OCI-LY1 (cell line): ENCODE results near the gene AHCYL1.

Source experiments
- H2AFZ ChIP-seq: fragments of 200-600 bp; sonication (generic), shearing (Covaris generic); 2 replicates; pipeline ENCODE4 v1.6.0; 2014; ENCODE audit warnings: antibody characterized with exemption, mild to moderate bottlenecking, low read length
- H3F3A ChIP-seq: fragments of 200-600 bp; sonication (generic), shearing (Covaris generic); 2 replicates; pipeline ENCODE4 v1.6.0; 2014; ENCODE audit warnings: mild to moderate bottlenecking, antibody characterized with exemption, low read length, moderate library complexity; ENCODE audit not compliant: insufficient read depth
- H3K27ac ChIP-seq: fragments of 200-600 bp; sonication (generic); 2 replicates; pipeline ENCODE4 v1.5.1; 2014; ENCODE audit warnings: low read length, mixed run types, mild to moderate bottlenecking, low read depth; ENCODE audit not compliant: poor library complexity, severe bottlenecking
- H3K27me3 ChIP-seq: fragments of 200-600 bp; sonication (generic); 2 replicates; pipeline ENCODE4 v1.6.0; 2014; ENCODE audit warnings: antibody characterized with exemption, mild to moderate bottlenecking, low read length, moderate library complexity; ENCODE audit not compliant: insufficient read depth
- H3K36me3 ChIP-seq: fragments of 200-600 bp; sonication (generic); 2 replicates; pipeline ENCODE4 v1.6.1; 2014; ENCODE audit warnings: mild to moderate bottlenecking, antibody characterized with exemption, low read length, moderate library complexity, mixed read lengths; ENCODE audit not compliant: insufficient read depth
- H3K4me1 ChIP-seq: fragments of 200-600 bp; sonication (generic); 2 replicates; pipeline ENCODE4 v1.5.1; 2014; ENCODE audit warnings: mild to moderate bottlenecking, low read length, moderate library complexity; ENCODE audit not compliant: insufficient read depth, severe bottlenecking
- H3K4me2 ChIP-seq: fragments of 200-600 bp; sonication (generic), shearing (Covaris generic); 2 replicates; pipeline ENCODE4 v1.6.1; 2014; ENCODE audit warnings: low read length
- H3K4me3 ChIP-seq: fragments of 200-600 bp; sonication (generic); 2 replicates; pipeline ENCODE4 v1.5.1; 2014; ENCODE audit warnings: low read length, low read depth, mild to moderate bottlenecking, mixed read lengths; ENCODE audit not compliant: poor library complexity, severe bottlenecking
- H3K79me2 ChIP-seq: fragments of 200-600 bp; shearing (Covaris generic); 2 replicates; pipeline ENCODE4 v1.6.1; 2016; ENCODE audit warnings: mixed run types, low read length, mixed read lengths; ENCODE audit not compliant: insufficient read depth
- H3K9ac ChIP-seq: fragments of 200-600 bp; sonication (generic), shearing (Covaris generic); 2 replicates; pipeline ENCODE4 v1.6.1; 2014; ENCODE audit warnings: mild to moderate bottlenecking, low read length, mixed read lengths
- H3K9me2 ChIP-seq: fragments of 200-600 bp; sonication (generic), shearing (Covaris generic); 2 replicates; pipeline ENCODE4 v1.6.1; 2014; ENCODE audit warnings: low read depth, mild to moderate bottlenecking, low read length, mixed read lengths
- H3K9me3 ChIP-seq: fragments of 200-600 bp; shearing (Covaris generic); 2 replicates; pipeline ENCODE4 v1.6.1; 2014; ENCODE audit warnings: low read length, mixed read lengths
- H4K20me1 ChIP-seq: fragments of 200-600 bp; sonication (generic), shearing (Covaris generic); 2 replicates; pipeline ENCODE4 v1.6.0; 2016; ENCODE audit warnings: mild to moderate bottlenecking, low read length; ENCODE audit not compliant: insufficient read depth
- EZH2 ChIP-seq: fragments of 200-600 bp; sonication (generic), shearing (Covaris generic); IDR thresholded peaks from 2 replicates; pipeline ENCODE4 v1.8.0; 2017; ENCODE audit warnings: borderline replicate concordance, mixed run types, mild to moderate bottlenecking, antibody characterized with exemption, low read length, moderate library complexity, mixed read lengths
- TF ChIP-seq, protein P1 (sequence below): fragments of 200-600 bp; sonication (generic), shearing (Covaris generic); IDR thresholded peaks from 2 replicates; pipeline ENCODE4 v1.5.1; 2017; ENCODE audit warnings: mild to moderate bottlenecking, antibody characterized with exemption, low read length, moderate library complexity, mixed read lengths

The AHCYL1 gene

DNA sequence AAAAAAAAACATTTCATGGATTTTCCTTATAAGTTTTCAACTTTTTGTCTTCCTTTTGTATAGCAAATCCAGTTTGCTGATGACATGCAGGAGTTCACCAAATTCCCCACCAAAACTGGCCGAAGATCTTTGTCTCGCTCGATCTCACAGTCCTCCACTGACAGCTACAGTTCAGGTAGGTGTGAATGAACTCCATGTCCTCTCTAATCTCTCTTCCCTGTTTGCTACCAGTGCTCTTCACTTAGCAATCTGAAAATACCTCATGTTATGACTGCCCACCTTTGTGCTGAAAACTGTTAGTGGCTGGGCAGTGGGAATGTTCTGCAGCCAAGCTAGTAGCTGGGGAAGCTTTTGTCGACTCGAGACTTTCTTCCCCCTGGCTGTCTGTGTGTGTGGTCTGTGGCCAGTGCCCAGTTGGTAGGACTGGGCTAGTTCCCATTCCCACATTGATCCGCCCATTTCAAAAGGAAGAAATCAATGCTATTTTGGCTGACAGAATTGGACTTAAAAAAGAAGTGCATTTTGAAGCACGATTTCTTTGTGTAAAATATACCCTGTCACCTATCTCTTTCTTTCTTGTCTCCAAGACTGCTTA lies 24.5 kb downstream of the AHCYL1 start:
- H3K9ac ChIP-seq: no peak overlapping the region
- no peak overlapping the region for H3K4me2 ChIP-seq
- peaks cover 44% of the 10 kb centered on the region for H3K4me1 ChIP-seq
- no peaks in the 10 kb centered on the region for H3K27me3 ChIP-seq
- peaks cover 43% of the 10 kb centered on the region; the same call in 1 of the 2 replicates for H3K36me3 ChIP-seq
- no peak overlapping the region for H3K27ac ChIP-seq
- no peaks in the 10 kb centered on the region for H3K9me3 ChIP-seq
- no peaks in the 10 kb centered on the region for H3F3A ChIP-seq
- no peak overlapping the region for H3K4me3 ChIP-seq
- TF ChIP-seq, protein P1, sequence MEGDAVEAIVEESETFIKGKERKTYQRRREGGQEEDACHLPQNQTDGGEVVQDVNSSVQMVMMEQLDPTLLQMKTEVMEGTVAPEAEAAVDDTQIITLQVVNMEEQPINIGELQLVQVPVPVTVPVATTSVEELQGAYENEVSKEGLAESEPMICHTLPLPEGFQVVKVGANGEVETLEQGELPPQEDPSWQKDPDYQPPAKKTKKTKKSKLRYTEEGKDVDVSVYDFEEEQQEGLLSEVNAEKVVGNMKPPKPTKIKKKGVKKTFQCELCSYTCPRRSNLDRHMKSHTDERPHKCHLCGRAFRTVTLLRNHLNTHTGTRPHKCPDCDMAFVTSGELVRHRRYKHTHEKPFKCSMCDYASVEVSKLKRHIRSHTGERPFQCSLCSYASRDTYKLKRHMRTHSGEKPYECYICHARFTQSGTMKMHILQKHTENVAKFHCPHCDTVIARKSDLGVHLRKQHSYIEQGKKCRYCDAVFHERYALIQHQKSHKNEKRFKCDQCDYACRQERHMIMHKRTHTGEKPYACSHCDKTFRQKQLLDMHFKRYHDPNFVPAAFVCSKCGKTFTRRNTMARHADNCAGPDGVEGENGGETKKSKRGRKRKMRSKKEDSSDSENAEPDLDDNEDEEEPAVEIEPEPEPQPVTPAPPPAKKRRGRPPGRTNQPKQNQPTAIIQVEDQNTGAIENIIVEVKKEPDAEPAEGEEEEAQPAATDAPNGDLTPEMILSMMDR: no peak
- TF ChIP-seq EZH2: no peak
- H3K9me2 ChIP-seq: no peaks in the 10 kb centered on the region
- H3K79me2 ChIP-seq: no peaks in the 10 kb centered on the region
- H2AFZ ChIP-seq: no peak overlapping the region
- no peaks in the 10 kb centered on the region for H4K20me1 ChIP-seq

DNA sequence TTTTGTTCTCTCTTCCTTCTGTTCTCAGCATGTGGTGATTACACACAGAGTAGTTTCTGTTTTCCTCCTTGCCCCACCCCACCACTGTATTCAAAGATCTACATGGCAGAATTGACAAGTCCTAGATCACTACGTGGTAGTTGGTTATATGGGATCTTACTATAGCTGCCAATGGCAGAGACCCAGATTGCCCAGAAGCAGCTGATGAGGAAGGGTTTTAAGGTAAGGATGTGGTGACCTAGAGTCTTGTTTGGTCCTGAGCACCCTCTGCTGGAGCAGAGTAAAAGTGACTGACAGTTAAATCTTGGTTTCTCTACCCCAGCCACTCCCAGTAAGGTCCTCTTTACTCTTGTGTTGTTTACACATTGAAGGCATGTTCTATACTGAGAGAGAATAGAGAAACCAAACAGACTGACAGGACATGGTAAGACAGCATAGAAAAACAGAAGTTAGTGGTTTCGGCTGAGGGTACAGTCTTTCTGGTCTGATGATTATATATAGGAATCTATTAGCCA lies 27.0 kb downstream of the AHCYL1 start:
- H3K27me3 ChIP-seq: no peaks in the 10 kb centered on the region
- H3K79me2 ChIP-seq: no peaks in the 10 kb centered on the region
- no peaks in the 10 kb centered on the region for H3K9me3 ChIP-seq
- peaks cover 68% of the 10 kb centered on the region; the same call in 1 of the 2 replicates for H3K36me3 ChIP-seq
- no peak overlapping the region for H3K9ac ChIP-seq
- no peak overlapping the region for H3K4me3 ChIP-seq
- no peak overlapping the region for H3K4me2 ChIP-seq
- TF ChIP-seq EZH2: no peak
- TF ChIP-seq, protein P1: peak; percentile 69
- H3K27ac ChIP-seq: peak overlapping the region; percentile 68
- no peaks in the 10 kb centered on the region for H3F3A ChIP-seq
- no peaks in the 10 kb centered on the region for H3K9me2 ChIP-seq
- peaks cover 19% of the 10 kb centered on the region for H3K4me1 ChIP-seq
- no peak overlapping the region for H2AFZ ChIP-seq
- no peaks in the 10 kb centered on the region for H4K20me1 ChIP-seq

DNA sequence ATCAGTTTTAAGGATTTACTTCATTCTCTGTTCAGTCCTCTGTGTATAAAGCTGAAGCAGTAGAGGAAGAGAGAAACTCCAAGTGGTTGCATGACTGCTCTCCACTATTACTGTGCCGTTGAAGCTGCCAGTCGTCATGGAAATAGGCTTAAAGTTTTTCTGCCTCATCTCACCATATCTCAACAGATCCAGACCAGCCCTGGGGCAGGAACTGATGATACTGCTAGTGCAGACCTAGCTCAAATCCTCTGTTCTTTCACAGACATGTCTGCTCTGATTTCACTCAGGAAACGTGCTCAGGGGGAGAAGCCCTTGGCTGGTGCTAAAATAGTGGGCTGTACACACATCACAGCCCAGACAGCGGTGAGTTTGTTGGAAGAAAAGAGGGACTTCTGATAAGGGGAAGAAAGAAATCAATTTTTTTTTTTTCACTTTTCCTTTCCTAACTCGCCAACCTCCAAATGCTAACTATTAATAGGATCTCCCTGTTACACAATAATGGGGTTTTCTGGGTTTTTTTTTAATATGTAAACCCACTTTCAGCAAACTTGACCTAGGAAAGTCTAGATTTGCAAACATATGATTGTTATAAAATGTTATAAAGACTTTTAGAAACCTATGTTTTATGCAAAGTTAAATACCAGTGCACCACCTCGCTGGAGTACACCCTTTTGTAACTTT lies 27.7 kb downstream of the AHCYL1 start:
- H3K9me2 ChIP-seq: no peaks in the 10 kb centered on the region
- H3K27ac ChIP-seq: peak overlapping the region; percentile 68
- H3K79me2 ChIP-seq: no peaks in the 10 kb centered on the region
- H3K4me2 ChIP-seq: no peak overlapping the region
- no peak overlapping the region for H3K4me3 ChIP-seq
- H3K36me3 ChIP-seq: peaks cover 75% of the 10 kb centered on the region; the same call in 1 of the 2 replicates
- H3K9me3 ChIP-seq: no peaks in the 10 kb centered on the region
- H4K20me1 ChIP-seq: no peaks in the 10 kb centered on the region
- H3K27me3 ChIP-seq: no peaks in the 10 kb centered on the region
- H3F3A ChIP-seq: no peaks in the 10 kb centered on the region
- no peak overlapping the region for H2AFZ ChIP-seq
- no peak overlapping the region for H3K9ac ChIP-seq
- H3K4me1 ChIP-seq: peaks cover 16% of the 10 kb centered on the region
- no peak for TF ChIP-seq EZH2
- TF ChIP-seq, protein P1: no peak
